Endodermal cell (in vitro differentiated cells): ENCODE results near the gene VAMP4. TPM values are rescaled to one million over a fixed set of nuclear protein-coding genes. Genes with fewer than 3 reads are reported as not detected.

Source experiments
- DNase-seq: peaks from one replicate; pipeline ENCODE4 v3.0.0-alpha.2; 2017
- H3K27ac ChIP-seq: 2 replicates; pipeline ENCODE4 v1.5.1; 2013; ENCODE audit warnings: mild to moderate bottlenecking, low read depth, low read length, moderate library complexity
- H3K27me3 ChIP-seq: 2 replicates; pipeline ENCODE4 v1.6.1; 2013; ENCODE audit warnings: mild to moderate bottlenecking, low read length, moderate library complexity; ENCODE audit not compliant: insufficient read depth, control insufficient read depth, poor library complexity, severe bottlenecking
- H3K36me3 ChIP-seq: 2 replicates; pipeline ENCODE4 v1.7.0; 2013; ENCODE audit warnings: mild to moderate bottlenecking, low read length, moderate library complexity; ENCODE audit not compliant: control insufficient read depth, insufficient read depth
- H3K4me1 ChIP-seq: one replicate; pipeline ENCODE4 v1.7.0; 2013; ENCODE audit warnings: low read length; ENCODE audit not compliant: control insufficient read depth, insufficient read depth
- H3K4me3 ChIP-seq: 2 replicates; pipeline ENCODE4 v1.5.1; 2013; ENCODE audit warnings: mild to moderate bottlenecking, low read length, moderate library complexity
- H3K9ac ChIP-seq: 2 replicates; pipeline ENCODE4 v1.6.1; 2013; ENCODE audit warnings: mild to moderate bottlenecking, low read length, moderate library complexity; ENCODE audit not compliant: poor library complexity, severe bottlenecking; ENCODE audit errors: extremely low read depth
- H3K9me3 ChIP-seq: 2 replicates; pipeline ENCODE4 v1.6.1; 2013; ENCODE audit warnings: mild to moderate bottlenecking, low read length, moderate library complexity; ENCODE audit not compliant: control insufficient read depth
- H3K27ac Mint-ChIP-seq: 2 replicates; pipeline ENCODE4 v1.8.0; 2020; ENCODE audit warnings: mixed read lengths
- H3K27me3 Mint-ChIP-seq: 2 replicates; pipeline ENCODE4 v1.8.0; 2021; ENCODE audit warnings: mild to moderate bottlenecking, mixed read lengths; ENCODE audit not compliant: insufficient read depth
- H3K36me3 Mint-ChIP-seq: 2 replicates; pipeline ENCODE4 v1.8.0; 2020; ENCODE audit warnings: low read depth, mixed read lengths
- H3K4me1 Mint-ChIP-seq: 2 replicates; pipeline ENCODE4 v1.8.0; 2020; ENCODE audit warnings: mixed read lengths
- H3K4me3 Mint-ChIP-seq: 2 replicates; pipeline ENCODE4 v1.8.0; 2020; ENCODE audit warnings: mild to moderate bottlenecking, moderate library complexity, mixed read lengths
- H3K9me3 Mint-ChIP-seq: 2 replicates; pipeline ENCODE4 v1.8.0; 2020; ENCODE audit warnings: mild to moderate bottlenecking, mixed read lengths
- WGBS, 2 experiments: methylation state at CpG; one replicate each; pipeline versions ENCODE4 v1.1.5 to v1.1.7; 2013; ENCODE audit warnings: missing lambda C conversion rate in 2 of 2, mixed read lengths in 1 of 2; ENCODE audit not compliant: insufficient coverage in 1 of 2, insufficient read length in 1 of 2; 5-methylcytosine and 5-hydroxymethylcytosine counted together
- total RNA-seq, 2 donors: library from RNA; stranded (reverse); fragmentation: NEBNext Ultra II Directional in 1 of 2; extraction: Animal tissue kit (Norgen Biotek cat#: 25700) in 1 of 2; gene quantifications; 2 replicates in 1 of 2; 3 replicates in 1 of 2; pipeline ENCODE4 v1.2.1, GENCODE V29; 2021
- TF ChIP-seq, protein P1 (sequence below): fragments of 200-600 bp; sonication (generic); conservative IDR thresholded peaks from 2 replicates; pipeline ENCODE4 v1.5.0; 2021; ENCODE audit warnings: antibody characterized with exemption, mild to moderate bottlenecking

The VAMP4 gene
- total RNA-seq, 2 donors from 2014 or later, result 6.2 to 6.9 TPM

DNA sequence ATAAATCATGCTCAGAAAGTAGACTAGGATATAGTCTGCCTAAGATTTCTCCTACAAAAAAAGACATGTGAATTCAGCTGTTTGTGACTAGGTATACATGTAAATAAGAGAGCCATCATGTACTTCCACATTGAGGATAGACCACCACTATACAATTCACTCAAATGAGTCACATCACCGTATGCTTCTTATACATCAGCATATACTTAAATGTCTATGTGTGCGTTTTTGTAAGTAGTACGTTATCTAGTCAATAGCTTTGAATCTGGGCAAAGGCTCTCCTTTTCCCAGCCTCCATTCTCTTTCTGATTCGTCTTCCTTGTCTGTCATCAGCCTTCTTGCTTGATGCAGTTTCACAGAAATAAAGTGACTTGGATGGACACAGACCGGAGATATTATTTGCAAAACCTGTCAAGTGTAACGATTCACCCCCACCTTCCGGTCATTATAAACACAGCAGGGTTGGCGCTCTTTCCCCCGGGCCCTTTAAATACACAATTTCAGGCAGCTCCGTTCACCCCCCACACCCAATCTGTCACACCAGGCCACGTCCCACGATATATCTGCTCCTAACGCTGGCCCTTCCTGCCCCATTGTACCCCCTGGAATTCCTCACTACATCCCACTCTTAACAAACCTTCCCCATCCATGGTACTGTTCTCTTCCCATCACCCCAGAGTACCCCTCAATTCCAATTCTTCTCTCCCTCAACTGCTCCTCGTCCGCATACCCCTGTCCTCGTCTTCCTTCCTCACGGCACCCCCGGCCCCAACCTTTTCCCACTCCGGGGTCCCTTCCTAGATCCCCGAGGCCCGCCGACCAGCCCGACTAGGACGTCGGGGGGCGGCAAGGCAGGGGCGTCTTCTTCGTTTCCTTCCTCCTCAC lies 636 bp downstream of the VAMP4 start:
- TF ChIP-seq, protein P1, sequence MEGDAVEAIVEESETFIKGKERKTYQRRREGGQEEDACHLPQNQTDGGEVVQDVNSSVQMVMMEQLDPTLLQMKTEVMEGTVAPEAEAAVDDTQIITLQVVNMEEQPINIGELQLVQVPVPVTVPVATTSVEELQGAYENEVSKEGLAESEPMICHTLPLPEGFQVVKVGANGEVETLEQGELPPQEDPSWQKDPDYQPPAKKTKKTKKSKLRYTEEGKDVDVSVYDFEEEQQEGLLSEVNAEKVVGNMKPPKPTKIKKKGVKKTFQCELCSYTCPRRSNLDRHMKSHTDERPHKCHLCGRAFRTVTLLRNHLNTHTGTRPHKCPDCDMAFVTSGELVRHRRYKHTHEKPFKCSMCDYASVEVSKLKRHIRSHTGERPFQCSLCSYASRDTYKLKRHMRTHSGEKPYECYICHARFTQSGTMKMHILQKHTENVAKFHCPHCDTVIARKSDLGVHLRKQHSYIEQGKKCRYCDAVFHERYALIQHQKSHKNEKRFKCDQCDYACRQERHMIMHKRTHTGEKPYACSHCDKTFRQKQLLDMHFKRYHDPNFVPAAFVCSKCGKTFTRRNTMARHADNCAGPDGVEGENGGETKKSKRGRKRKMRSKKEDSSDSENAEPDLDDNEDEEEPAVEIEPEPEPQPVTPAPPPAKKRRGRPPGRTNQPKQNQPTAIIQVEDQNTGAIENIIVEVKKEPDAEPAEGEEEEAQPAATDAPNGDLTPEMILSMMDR, result no peak
- 1 to 5% methylated on average over 12 to 28 of the region's 28 CpGs for WGBS, 2 experiments
- H3K4me1 Mint-ChIP-seq, result peaks cover 18% of the 10 kb centered on the region

GRCh38 chr1:171740356-171740863 lies 1.5 kb downstream of the VAMP4 start:
- Mint-ChIP-seq H3K27ac (no peak overlapping the region), H3K4me3 (peak overlapping the region; percentile 99), H3K27me3 (no peaks in the 10 kb centered on the region), H3K4me1 (peaks cover 18% of the 10 kb centered on the region), H3K36me3 (peaks cover 12% of the 10 kb centered on the region), H3K9me3 (no peaks in the 10 kb centered on the region)
- no peak overlapping the region for H3K9ac ChIP-seq
- no peak overlapping the region for H3K27ac ChIP-seq
- TF ChIP-seq, protein P1, result no peak
- no peaks in the 10 kb centered on the region for H3K4me1 ChIP-seq
- H3K27me3 ChIP-seq, result no peaks in the 10 kb centered on the region
- no peak for DNase-seq
- no peaks in the 10 kb centered on the region for H3K9me3 ChIP-seq
- peak overlapping the region; percentile 91 for H3K4me3 ChIP-seq
- WGBS, 2 experiments, result 86% methylated on average over 2 of the region's 2 CpGs; no CpG with 5 or more reads in 1 of the 2 experiments
- peaks cover 12% of the 10 kb centered on the region for H3K36me3 ChIP-seq

More for the DNA sequence above, 636 bp downstream of the VAMP4 start:
- peak; percentile 60 for DNase-seq
- Mint-ChIP-seq H3K4me3 (peak overlapping the region; percentile 99), H3K36me3 (peaks cover 9% of the 10 kb centered on the region), H3K27me3 (no peaks in the 10 kb centered on the region), H3K9me3 (no peaks in the 10 kb centered on the region), H3K27ac (peak overlapping the region; percentile 80)
- Histone ChIP-seq H3K4me3 (peak overlapping the region; percentile 91), H3K4me1 (no peaks in the 10 kb centered on the region), H3K27ac (peak overlapping the region; percentile 42), H3K36me3 (peaks cover 12% of the 10 kb centered on the region), H3K9me3 (no peaks in the 10 kb centered on the region), H3K9ac (peak overlapping the region; percentile 65), H3K27me3 (no peaks in the 10 kb centered on the region)

- Mint-ChIP-seq H3K4me3 (no peak overlapping the region), H3K27ac (no peak overlapping the region), H3K27me3 (no peaks in the 10 kb centered on the region), H3K36me3 (peaks cover 15% of the 10 kb centered on the region), H3K9me3 (no peaks in the 10 kb centered on the region), H3K4me1 (peaks cover 18% of the 10 kb centered on the region)
- WGBS, 2 experiments, result 84 to 95% methylated on average over 2 of the region's 2 CpGs
- TF ChIP-seq, protein P1, result no peak
- no peak for DNase-seq
- peaks cover 12% of the 10 kb centered on the region for H3K36me3 ChIP-seq
- no peaks in the 10 kb centered on the region for H3K4me1 ChIP-seq
- H3K9ac ChIP-seq, result no peak overlapping the region
- H3K27me3 ChIP-seq, result no peaks in the 10 kb centered on the region
- no peaks in the 10 kb centered on the region for H3K9me3 ChIP-seq
- H3K27ac ChIP-seq, result no peak overlapping the region
- H3K4me3 ChIP-seq, result no peak overlapping the region
These were observed 2.2 kb downstream of the VAMP4 start for GRCh38 chr1:171739656-171740055.
